ENCODE measurements around the gene CLCF1. TPM values are rescaled to one million over a fixed set of nuclear protein-coding genes. Genes with fewer than 3 reads are reported as not detected.
A peak's percentile ranks its signal among the peaks of the same experiment; 100 is the strongest.

The CLCF1 gene
- total and polyA plus RNA-seq, 2 of the 13 experiments (the other 11 are each of a cell fraction or from before 2014, with no cell fraction given), result 0.49 to 0.78 TPM

GRCh38 chr11:67382276-67383136, 9.1 kb upstream of the CLCF1 start (continued):
- TF ChIP-seq GZF1 (CRISPR knock-in tag; IDR thresholded peaks at IDR 0.05) (no peak), TCF12 (IDR thresholded peaks at IDR 0.05) (no peak), TCF12 (CRISPR knock-in tag; IDR thresholded peaks at IDR 0.05) (no peak), HOXA5 (CRISPR knock-in tag; IDR thresholded peaks at IDR 0.05) (no peak; the same call in 1 of the 2 replicates), ZFP36L1 (CRISPR knock-in tag; IDR thresholded peaks at IDR 0.05) (no peak), ZNF263 (CRISPR knock-in tag; IDR thresholded peaks at IDR 0.05) (no peak), SP4 (CRISPR knock-in tag; IDR thresholded peaks at IDR 0.05) (no peak), ZNF44 (CRISPR knock-in tag; IDR thresholded peaks at IDR 0.05) (no peak), ZNF75D (CRISPR knock-in tag; IDR thresholded peaks at IDR 0.05; ENCODE audit: borderline replicate concordance) (no peak), ZNF34 (CRISPR knock-in tag; IDR thresholded peaks at IDR 0.05; ENCODE audit: borderline replicate concordance) (no peak), BATF2 (CRISPR knock-in tag; IDR thresholded peaks at IDR 0.05) (no peak), TSC22D2 (CRISPR knock-in tag; IDR thresholded peaks at IDR 0.05; ENCODE audit: borderline replicate concordance) (peak; percentile 65; the same call in 1 of the 2 replicates), ZNF577 (CRISPR knock-in tag; IDR thresholded peaks at IDR 0.05; ENCODE audit: borderline replicate concordance, low read depth) (no peak)
- TF ChIP-seq, protein P1, sequence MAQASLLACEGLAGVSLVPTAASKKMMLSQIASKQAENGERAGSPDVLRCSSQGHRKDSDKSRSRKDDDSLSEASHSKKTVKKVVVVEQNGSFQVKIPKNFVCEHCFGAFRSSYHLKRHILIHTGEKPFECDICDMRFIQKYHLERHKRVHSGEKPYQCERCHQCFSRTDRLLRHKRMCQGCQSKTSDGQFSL (CRISPR knock-in tag; IDR thresholded peaks at IDR 0.05), result no peak
- TF ChIP-seq, protein P2, sequence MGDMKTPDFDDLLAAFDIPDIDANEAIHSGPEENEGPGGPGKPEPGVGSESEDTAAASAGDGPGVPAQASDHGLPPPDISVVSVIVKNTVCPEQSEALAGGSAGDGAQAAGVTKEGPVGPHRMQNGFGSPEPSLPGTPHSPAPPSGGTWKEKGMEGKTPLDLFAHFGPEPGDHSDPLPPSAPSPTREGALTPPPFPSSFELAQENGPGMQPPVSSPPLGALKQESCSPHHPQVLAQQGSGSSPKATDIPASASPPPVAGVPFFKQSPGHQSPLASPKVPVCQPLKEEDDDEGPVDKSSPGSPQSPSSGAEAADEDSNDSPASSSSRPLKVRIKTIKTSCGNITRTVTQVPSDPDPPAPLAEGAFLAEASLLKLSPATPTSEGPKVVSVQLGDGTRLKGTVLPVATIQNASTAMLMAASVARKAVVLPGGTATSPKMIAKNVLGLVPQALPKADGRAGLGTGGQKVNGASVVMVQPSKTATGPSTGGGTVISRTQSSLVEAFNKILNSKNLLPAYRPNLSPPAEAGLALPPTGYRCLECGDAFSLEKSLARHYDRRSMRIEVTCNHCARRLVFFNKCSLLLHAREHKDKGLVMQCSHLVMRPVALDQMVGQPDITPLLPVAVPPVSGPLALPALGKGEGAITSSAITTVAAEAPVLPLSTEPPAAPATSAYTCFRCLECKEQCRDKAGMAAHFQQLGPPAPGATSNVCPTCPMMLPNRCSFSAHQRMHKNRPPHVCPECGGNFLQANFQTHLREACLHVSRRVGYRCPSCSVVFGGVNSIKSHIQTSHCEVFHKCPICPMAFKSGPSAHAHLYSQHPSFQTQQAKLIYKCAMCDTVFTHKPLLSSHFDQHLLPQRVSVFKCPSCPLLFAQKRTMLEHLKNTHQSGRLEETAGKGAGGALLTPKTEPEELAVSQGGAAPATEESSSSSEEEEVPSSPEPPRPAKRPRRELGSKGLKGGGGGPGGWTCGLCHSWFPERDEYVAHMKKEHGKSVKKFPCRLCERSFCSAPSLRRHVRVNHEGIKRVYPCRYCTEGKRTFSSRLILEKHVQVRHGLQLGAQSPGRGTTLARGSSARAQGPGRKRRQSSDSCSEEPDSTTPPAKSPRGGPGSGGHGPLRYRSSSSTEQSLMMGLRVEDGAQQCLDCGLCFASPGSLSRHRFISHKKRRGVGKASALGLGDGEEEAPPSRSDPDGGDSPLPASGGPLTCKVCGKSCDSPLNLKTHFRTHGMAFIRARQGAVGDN (CRISPR knock-in tag; IDR thresholded peaks at IDR 0.05), result peak; percentile 31
- TF ChIP-seq, protein P3, sequence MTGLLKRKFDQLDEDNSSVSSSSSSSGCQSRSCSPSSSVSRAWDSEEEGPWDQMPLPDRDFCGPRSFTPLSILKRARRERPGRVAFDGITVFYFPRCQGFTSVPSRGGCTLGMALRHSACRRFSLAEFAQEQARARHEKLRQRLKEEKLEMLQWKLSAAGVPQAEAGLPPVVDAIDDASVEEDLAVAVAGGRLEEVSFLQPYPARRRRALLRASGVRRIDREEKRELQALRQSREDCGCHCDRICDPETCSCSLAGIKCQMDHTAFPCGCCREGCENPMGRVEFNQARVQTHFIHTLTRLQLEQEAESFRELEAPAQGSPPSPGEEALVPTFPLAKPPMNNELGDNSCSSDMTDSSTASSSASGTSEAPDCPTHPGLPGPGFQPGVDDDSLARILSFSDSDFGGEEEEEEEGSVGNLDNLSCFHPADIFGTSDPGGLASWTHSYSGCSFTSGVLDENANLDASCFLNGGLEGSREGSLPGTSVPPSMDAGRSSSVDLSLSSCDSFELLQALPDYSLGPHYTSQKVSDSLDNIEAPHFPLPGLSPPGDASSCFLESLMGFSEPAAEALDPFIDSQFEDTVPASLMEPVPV (CRISPR knock-in tag; IDR thresholded peaks at IDR 0.05), result no peak
- TF ChIP-seq, protein P4, sequence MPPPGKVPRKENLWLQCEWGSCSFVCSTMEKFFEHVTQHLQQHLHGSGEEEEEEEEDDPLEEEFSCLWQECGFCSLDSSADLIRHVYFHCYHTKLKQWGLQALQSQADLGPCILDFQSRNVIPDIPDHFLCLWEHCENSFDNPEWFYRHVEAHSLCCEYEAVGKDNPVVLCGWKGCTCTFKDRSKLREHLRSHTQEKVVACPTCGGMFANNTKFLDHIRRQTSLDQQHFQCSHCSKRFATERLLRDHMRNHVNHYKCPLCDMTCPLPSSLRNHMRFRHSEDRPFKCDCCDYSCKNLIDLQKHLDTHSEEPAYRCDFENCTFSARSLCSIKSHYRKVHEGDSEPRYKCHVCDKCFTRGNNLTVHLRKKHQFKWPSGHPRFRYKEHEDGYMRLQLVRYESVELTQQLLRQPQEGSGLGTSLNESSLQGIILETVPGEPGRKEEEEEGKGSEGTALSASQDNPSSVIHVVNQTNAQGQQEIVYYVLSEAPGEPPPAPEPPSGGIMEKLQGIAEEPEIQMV (CRISPR knock-in tag; IDR thresholded peaks at IDR 0.05; ENCODE audit: low read depth), result no peak
- TF ChIP-seq, protein P5, sequence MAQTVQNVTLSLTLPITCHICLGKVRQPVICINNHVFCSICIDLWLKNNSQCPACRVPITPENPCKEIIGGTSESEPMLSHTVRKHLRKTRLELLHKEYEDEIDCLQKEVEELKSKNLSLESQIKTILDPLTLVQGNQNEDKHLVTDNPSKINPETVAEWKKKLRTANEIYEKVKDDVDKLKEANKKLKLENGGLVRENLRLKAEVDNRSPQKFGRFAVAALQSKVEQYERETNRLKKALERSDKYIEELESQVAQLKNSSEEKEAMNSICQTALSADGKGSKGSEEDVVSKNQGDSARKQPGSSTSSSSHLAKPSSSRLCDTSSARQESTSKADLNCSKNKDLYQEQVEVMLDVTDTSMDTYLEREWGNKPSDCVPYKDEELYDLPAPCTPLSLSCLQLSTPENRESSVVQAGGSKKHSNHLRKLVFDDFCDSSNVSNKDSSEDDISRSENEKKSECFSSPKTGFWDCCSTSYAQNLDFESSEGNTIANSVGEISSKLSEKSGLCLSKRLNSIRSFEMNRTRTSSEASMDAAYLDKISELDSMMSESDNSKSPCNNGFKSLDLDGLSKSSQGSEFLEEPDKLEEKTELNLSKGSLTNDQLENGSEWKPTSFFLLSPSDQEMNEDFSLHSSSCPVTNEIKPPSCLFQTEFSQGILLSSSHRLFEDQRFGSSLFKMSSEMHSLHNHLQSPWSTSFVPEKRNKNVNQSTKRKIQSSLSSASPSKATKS (CRISPR knock-in tag; IDR thresholded peaks at IDR 0.05), result no peak

Data from HepG2 (cell line).